Neural progenitor cell (in vitro differentiated cells): ENCODE results near the gene SLC5A4.

Source experiments
- EZH2phosphoT487 ChIP-seq: fragments of 200-600 bp; sonication (generic); IDR thresholded peaks from 2 replicates; pipeline ENCODE4 v1.6.1; 2017; ENCODE audit warnings: antibody characterized with exemption
- TF ChIP-seq, protein P1 (sequence below): fragments of 200-600 bp; sonication (generic); IDR thresholded peaks from 2 replicates; pipeline ENCODE4 v1.5.1; 2017; ENCODE audit warnings: antibody characterized with exemption, mild to moderate bottlenecking

DNA sequence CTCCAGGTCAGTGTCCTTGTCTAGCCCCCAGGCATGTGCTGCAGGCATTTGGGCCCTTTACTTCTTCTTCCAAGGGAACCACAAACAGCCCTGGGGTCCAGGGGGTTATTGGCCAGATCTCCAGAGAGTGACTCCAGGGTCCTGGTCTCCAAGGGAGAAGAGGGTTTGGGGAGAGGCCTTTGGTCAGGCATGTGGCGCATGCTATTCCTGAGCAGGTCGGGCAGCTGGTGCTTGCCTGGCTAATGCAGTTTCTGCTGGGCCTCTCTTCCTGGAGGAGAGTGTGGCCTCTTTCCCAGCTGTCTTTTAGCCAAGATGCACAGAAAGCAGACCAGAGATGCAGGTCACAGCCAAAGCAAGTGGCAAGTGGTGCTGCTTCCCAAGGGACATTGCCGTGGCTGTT is 46.5 kb downstream of the SLC5A4 start:
- no peak for TF ChIP-seq EZH2phosphoT487
- TF ChIP-seq, protein P1, sequence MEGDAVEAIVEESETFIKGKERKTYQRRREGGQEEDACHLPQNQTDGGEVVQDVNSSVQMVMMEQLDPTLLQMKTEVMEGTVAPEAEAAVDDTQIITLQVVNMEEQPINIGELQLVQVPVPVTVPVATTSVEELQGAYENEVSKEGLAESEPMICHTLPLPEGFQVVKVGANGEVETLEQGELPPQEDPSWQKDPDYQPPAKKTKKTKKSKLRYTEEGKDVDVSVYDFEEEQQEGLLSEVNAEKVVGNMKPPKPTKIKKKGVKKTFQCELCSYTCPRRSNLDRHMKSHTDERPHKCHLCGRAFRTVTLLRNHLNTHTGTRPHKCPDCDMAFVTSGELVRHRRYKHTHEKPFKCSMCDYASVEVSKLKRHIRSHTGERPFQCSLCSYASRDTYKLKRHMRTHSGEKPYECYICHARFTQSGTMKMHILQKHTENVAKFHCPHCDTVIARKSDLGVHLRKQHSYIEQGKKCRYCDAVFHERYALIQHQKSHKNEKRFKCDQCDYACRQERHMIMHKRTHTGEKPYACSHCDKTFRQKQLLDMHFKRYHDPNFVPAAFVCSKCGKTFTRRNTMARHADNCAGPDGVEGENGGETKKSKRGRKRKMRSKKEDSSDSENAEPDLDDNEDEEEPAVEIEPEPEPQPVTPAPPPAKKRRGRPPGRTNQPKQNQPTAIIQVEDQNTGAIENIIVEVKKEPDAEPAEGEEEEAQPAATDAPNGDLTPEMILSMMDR, result no peak
